HEK293T (cell line): ENCODE measurements around the gene MFAP3L.

Experiments
- CTCF ChIA-PET: fragments of 350-600 bp; formaldehyde crosslinking; extraction: SDS; loops from one replicate; lab custom pipeline; 2021; ENCODE audit warnings: antibody characterized with exemption, inconsistent platforms; lab: Yijun Ruan, JAX
- POLR2A ChIA-PET: fragments of 350-600 bp; formaldehyde crosslinking; extraction: SDS; loops from one replicate; lab custom pipeline; 2020; ENCODE audit warnings: antibody characterized with exemption, inconsistent platforms; lab: Yijun Ruan, JAX
- DNase-seq: peaks from one replicate; pipeline ENCODE4 v3.0.0; 2012; ENCODE audit warnings: mixed read lengths; ENCODE audit errors: extremely low spot score
- ARNT ChIP-seq: fragments of 450-650 bp; IDR thresholded peaks from 2 replicates; pipeline ENCODE4 v1.6.1; 2017; ENCODE audit warnings: mild to moderate bottlenecking
- BHLHE40 ChIP-seq: fragments of 450-650 bp; IDR thresholded peaks from 2 replicates; pipeline ENCODE4 v1.6.1; 2016; ENCODE audit warnings: mild to moderate bottlenecking, moderate library complexity, borderline replicate concordance
- CTBP1 ChIP-seq: fragments of 450-650 bp; IDR thresholded peaks from 2 replicates; pipeline ENCODE4 v1.6.1; 2016; ENCODE audit warnings: borderline replicate concordance
- ELF4 ChIP-seq: fragments of 450-650 bp; IDR thresholded peaks from 2 replicates; pipeline ENCODE4 v1.6.1; 2017; ENCODE audit warnings: antibody characterized with exemption
- FOXA1 ChIP-seq: fragments of 450-650 bp; IDR thresholded peaks from 2 replicates; pipeline ENCODE4 v1.6.1; 2016; ENCODE audit warnings: mild to moderate bottlenecking
- FOXK2 ChIP-seq: fragments of 450-650 bp; IDR thresholded peaks from 2 replicates; pipeline ENCODE4 v1.6.1; 2016; ENCODE audit warnings: mild to moderate bottlenecking
- FOXM1 ChIP-seq: fragments of 450-650 bp; IDR thresholded peaks from 2 replicates; pipeline ENCODE4 v1.6.1; 2017; ENCODE audit warnings: mild to moderate bottlenecking, borderline replicate concordance
- HDGF ChIP-seq: fragments of 450-650 bp; IDR thresholded peaks from 2 replicates; pipeline ENCODE4 v1.6.1; 2017; ENCODE audit warnings: antibody characterized with exemption, borderline replicate concordance
- L3MBTL2 ChIP-seq: fragments of 450-650 bp; conservative IDR thresholded peaks from 2 replicates; pipeline ENCODE4 v1.6.1; 2016; ENCODE audit warnings: mild to moderate bottlenecking
- LEF1 ChIP-seq: fragments of 450-650 bp; IDR thresholded peaks from 2 replicates; pipeline ENCODE4 v1.6.1; 2017; ENCODE audit warnings: mild to moderate bottlenecking, borderline replicate concordance
- NFRKB ChIP-seq: fragments of 450-650 bp; IDR thresholded peaks from 2 replicates; pipeline ENCODE4 v1.6.1; 2016; ENCODE audit warnings: mild to moderate bottlenecking, moderate library complexity
- SP1 ChIP-seq: fragments of 450-650 bp; IDR thresholded peaks from 2 replicates; pipeline ENCODE4 v1.6.1; 2017
- SUZ12 ChIP-seq: fragments of 450-650 bp; IDR thresholded peaks from 2 replicates; pipeline ENCODE4 v1.6.1; 2016; ENCODE audit warnings: mild to moderate bottlenecking
- TARDBP ChIP-seq: fragments of 450-650 bp; IDR thresholded peaks from 2 replicates; pipeline ENCODE4 v1.6.1; 2016
- ZNF384 ChIP-seq: fragments of 450-650 bp; IDR thresholded peaks from 2 replicates; pipeline ENCODE4 v1.6.1; 2016
- TF ChIP-seq, protein P1 (sequence below): fragments of 450-650 bp; IDR thresholded peaks from 2 replicates; pipeline ENCODE4 v1.6.1; 2016

MFAP3L gene

DNA sequence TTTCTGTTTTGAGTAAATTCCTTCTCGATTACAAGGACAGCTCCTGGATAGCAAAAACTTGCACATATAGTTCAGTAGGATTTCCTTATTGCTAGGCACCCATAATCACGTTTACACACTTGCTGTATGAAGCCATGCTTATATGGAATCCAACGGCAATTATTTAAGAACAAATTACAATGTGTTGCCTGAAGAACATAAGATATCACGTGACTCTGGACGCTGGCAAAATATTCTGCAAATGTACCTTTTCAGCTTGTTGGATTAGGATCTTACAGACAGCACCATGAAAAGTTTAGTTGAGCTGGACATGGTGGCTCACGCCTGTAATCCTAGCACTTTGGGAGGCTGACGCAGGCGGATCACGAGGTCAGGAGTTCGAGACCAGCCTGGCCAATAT lies 17.4 kb downstream of the MFAP3L start:
- no peak for DNase-seq
- POLR2A ChIA-PET, result no interaction called here
- CTCF ChIA-PET, result interaction anchor here (0.6 kb wide), 1 partner anchor 1338 kb away, joined by 3 read pairs; no protein-coding TSS in a partner anchor

DNA sequence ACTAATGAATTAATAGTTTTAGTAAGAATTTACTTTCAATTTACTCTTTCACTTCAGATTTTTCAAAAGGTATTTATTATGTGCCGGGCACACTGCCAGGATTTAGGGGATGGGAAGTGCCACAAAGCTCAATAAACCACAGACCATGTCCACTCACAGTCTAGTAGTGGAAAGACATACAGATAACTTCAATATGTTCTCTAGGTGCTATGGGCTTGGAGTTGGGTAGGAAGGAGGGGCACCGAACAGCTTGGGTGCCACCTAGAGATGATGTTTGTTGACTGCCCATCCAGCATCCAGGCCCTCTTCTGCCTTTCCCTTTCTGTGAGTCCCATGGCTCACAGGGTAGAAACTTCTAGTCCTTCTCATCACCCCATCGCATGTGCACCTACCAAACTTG lies 17.8 kb downstream of the MFAP3L start:
- ChIA-PET POLR2A (no interaction called here), CTCF (no interaction called here)
- TF ChIP-seq ELF4 (no peak), FOXM1 (no peak), BHLHE40 (no peak), LEF1 (no peak), HDGF (no peak), FOXA1 (no peak), SP1 (no peak), TARDBP (no peak), ARNT (no peak), L3MBTL2 (no peak), FOXK2 (no peak), CTBP1 (no peak), SUZ12 (no peak), ZNF384 (no peak), NFRKB (no peak)
- TF ChIP-seq, protein P1, sequence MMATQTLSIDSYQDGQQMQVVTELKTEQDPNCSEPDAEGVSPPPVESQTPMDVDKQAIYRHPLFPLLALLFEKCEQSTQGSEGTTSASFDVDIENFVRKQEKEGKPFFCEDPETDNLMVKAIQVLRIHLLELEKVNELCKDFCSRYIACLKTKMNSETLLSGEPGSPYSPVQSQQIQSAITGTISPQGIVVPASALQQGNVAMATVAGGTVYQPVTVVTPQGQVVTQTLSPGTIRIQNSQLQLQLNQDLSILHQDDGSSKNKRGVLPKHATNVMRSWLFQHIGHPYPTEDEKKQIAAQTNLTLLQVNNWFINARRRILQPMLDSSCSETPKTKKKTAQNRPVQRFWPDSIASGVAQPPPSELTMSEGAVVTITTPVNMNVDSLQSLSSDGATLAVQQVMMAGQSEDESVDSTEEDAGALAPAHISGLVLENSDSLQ, result no peak
- no peak for DNase-seq

More for the DNA sequence above, 17.4 kb downstream of the MFAP3L start:
- TF ChIP-seq SP1, result no peak
- TF ChIP-seq ARNT, result no peak
- no peak for TF ChIP-seq FOXK2
- no peak for TF ChIP-seq CTBP1
- no peak for TF ChIP-seq ZNF384
- TF ChIP-seq FOXA1, result no peak
- no peak for TF ChIP-seq TARDBP
- TF ChIP-seq BHLHE40, result no peak
- no peak for TF ChIP-seq HDGF
- TF ChIP-seq NFRKB, result no peak
- no peak for TF ChIP-seq LEF1
- TF ChIP-seq SUZ12, result no peak
- TF ChIP-seq, protein P1, result no peak
- TF ChIP-seq FOXM1, result no peak
- no peak for TF ChIP-seq L3MBTL2

- TF ChIP-seq ZNF384 (no peak), FOXM1 (no peak), L3MBTL2 (no peak), FOXA1 (no peak), ARNT (no peak), TARDBP (no peak), ELF4 (no peak), SUZ12 (no peak), BHLHE40 (no peak), HDGF (no peak)
- TF ChIP-seq, protein P1, result no peak
- POLR2A ChIA-PET, result no interaction called here
- no peak for DNase-seq
- CTCF ChIA-PET, result no interaction called here
Measured at GRCh38 chr4:170007113-170007512, 19.1 kb downstream of the MFAP3L start.

DNA sequence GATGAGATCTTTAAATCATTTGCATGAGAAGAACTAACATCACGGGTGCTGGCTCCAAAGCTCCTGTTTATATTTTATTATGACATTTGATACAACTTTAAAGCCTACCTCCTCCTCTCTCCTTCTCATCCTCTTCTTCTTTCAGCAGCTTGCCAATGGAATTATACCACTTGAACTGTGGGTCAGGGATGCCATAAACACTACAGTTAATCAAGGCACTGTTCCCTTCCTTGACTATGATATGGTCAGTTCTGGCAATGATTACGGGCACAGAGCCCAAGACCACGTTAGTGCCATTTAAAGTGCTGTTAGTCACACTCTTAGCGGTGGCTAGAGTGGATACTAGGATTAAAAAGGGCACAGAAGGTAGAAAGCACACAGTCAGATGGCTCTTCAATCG lies 20.7 kb downstream of the MFAP3L start:
- ChIA-PET POLR2A (no interaction called here), CTCF (no interaction called here)
- TF ChIP-seq SP1 (no peak), ELF4 (no peak), CTBP1 (no peak), FOXA1 (no peak), FOXK2 (no peak)
- TF ChIP-seq, protein P1, result no peak
- no peak for DNase-seq

DNA sequence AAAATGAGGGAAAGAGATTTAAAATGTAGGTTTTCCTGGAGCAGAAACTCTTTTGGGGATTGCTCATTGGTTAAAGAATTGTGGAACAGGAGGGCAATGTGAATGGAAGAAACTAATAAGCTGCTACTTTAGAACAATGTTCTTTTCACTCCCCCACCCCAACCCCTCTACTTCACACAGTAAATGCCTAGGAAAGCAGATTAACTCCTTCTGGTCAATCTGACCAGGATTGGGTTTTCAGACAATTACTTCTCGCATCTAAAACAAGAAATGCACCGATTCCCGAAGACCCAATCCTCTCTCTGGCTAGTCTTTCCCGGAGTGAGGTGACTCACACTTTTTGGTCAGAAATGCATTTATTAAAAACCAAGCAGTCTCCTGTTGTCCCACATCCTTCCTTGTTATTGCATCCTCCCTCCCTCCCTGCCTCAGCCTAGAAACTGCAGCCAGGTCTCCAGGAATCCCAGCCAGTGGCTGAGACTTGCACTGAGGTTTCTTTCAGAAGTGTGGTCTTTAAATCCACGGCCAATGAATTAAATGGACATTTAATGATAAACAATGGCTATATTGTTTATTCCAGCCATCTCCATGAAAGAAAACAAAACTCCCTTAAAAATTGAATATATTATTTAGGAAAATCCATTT lies 21.4 kb downstream of the MFAP3L start:
- ChIA-PET POLR2A (interaction anchor here (1.2 kb wide), 1 partner anchor 21 kb away, joined by 4 read pairs; the partner anchor contains the start of gene MFAP3L), CTCF (no interaction called here)
- no peak for TF ChIP-seq SP1
- no peak for DNase-seq
